Lung (tissue), 12 donors: ENCODE data around the gene LRP1B. TPM values are rescaled to one million over a fixed set of nuclear protein-coding genes. Genes with fewer than 3 reads are reported as not detected.

Experiments used
- ATAC-seq: fragments of 200-7000 bp; cut with Tn5 transposase; one replicate; pipeline ENCODE4 v1.9.1; 2020; ENCODE audit warnings: moderate number of reproducible peaks; ENCODE audit not compliant: insufficient read depth, low FRiP score
- DNase-seq, 3 donors: peaks; one replicate each; pipeline ENCODE4 v3.0.0-alpha.2; 2013 to 2017
- H3K27ac ChIP-seq, 2 donors: one replicate each; pipeline ENCODE4 v1.5.1; 2013; ENCODE audit warnings: mild to moderate bottlenecking in 2 of 2, moderate library complexity in 2 of 2, control low read depth in 1 of 2, inconsistent platforms in 1 of 2, low read depth in 1 of 2, low read length in 1 of 2
- H3K27me3 ChIP-seq, 3 donors: one replicate each; pipeline ENCODE4 v1.5.1; 2013; ENCODE audit warnings: low read length in 2 of 3; ENCODE audit not compliant: control insufficient read depth in 3 of 3, insufficient read depth in 3 of 3
- H3K36me3 ChIP-seq, 4 donors: one replicate each; pipeline ENCODE4 v1.5.1; 2013; ENCODE audit warnings: low read length in 4 of 4, mild to moderate bottlenecking in 1 of 4, moderate library complexity in 1 of 4; ENCODE audit not compliant: control insufficient read depth in 4 of 4, insufficient read depth in 4 of 4
- H3K4me1 ChIP-seq, 5 donors: one replicate each; pipeline ENCODE4 v1.5.1; 2013; ENCODE audit warnings: low read length in 5 of 5, mild to moderate bottlenecking in 2 of 5, moderate library complexity in 1 of 5; ENCODE audit not compliant: control insufficient read depth in 5 of 5, insufficient read depth in 5 of 5
- H3K4me3 ChIP-seq: one replicate; pipeline ENCODE4 v1.5.1; 2013; ENCODE audit warnings: mild to moderate bottlenecking, control low read depth, moderate library complexity
- H3K9ac ChIP-seq, 2 donors: one replicate each; pipeline ENCODE4 v1.5.1; 2013; ENCODE audit warnings: low read length in 2 of 2, control low read depth in 1 of 2; ENCODE audit not compliant: insufficient read depth in 1 of 2
- H3K9me3 ChIP-seq, 4 donors: one replicate each; pipeline ENCODE4 v1.5.1; 2013; ENCODE audit warnings: low read length in 3 of 4, mild to moderate bottlenecking in 1 of 4, moderate library complexity in 1 of 4; ENCODE audit not compliant: control insufficient read depth in 4 of 4, insufficient read depth in 3 of 4
- WGBS, 2 donors: extraction: QIAGEN DNeasy Blood & Tissue Kit; methylation state at CpG; one replicate each; pipeline ENCODE4 v1.1.7; 2013; 5-methylcytosine and 5-hydroxymethylcytosine counted together
- polyA plus RNA-seq, 2 donors: library from polyadenylated mRNA; stranded (reverse); fragments of 200-250 nt; gene quantifications; one replicate each; pipeline ENCODE4 v1.2.1, GENCODE V29; 2013
- total RNA-seq, 2 donors: library from RNA; depleted of rRNA in 1 of 2; stranded (reverse); fragments of >200 nt in 1 of 2; gene quantifications; one replicate each; pipeline ENCODE4 v1.2.1, GENCODE V29; 2014 to 2021
- TF ChIP-seq, protein P1 (sequence below): IDR thresholded peaks from 2 replicates; pipeline ENCODE4 v1.5.1; 2012; ENCODE audit warnings: mild to moderate bottlenecking; ENCODE audit errors: control extremely low read depth, extremely low read depth
- donor health status: control.
- donor health status: control.
- donor health status: Bipolar disorder and iron deficiency.
- donor health status: healthy.
- donor health status: DM: yes; HTN: yes; CAD: no.

Gene LRP1B
- total and polyA plus RNA-seq, 4 donors, result 0.01 to 6.5 (median 0.16) TPM

DNA sequence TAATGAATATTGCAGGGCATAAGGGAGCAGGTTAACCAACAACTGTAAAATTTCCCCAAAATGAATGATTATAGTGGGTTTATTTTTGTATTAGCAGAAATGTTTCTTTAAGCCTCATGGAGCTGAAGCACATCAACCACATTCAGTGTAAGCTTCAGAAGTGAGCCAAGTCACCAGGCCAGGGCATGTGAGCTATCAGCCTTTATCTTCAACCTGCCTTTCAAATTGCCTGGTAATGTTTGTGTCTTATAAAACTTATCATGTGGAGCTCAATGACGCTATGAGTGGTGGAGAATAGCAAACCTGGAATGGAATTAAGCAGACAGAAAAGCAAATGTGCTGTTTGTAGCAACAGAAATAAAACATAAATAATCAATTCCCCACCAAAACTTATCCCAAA is 1068.4 kb downstream of the LRP1B start:
- Histone ChIP-seq H3K4me1 (no peaks in the 10 kb centered on the region), H3K36me3 (no peaks in the 10 kb centered on the region), H3K4me3 (no peak overlapping the region), H3K27me3 (no peaks in the 10 kb centered on the region), H3K9ac (no peak overlapping the region), H3K9me3 (no peaks in the 10 kb centered on the region), H3K27ac (no peak overlapping the region)
- WGBS, 2 donors, result 59 to 68% methylated on average over 1 of the region's 1 CpG
- no peak for DNase-seq
- ATAC-seq, result no peak
- TF ChIP-seq, protein P1, sequence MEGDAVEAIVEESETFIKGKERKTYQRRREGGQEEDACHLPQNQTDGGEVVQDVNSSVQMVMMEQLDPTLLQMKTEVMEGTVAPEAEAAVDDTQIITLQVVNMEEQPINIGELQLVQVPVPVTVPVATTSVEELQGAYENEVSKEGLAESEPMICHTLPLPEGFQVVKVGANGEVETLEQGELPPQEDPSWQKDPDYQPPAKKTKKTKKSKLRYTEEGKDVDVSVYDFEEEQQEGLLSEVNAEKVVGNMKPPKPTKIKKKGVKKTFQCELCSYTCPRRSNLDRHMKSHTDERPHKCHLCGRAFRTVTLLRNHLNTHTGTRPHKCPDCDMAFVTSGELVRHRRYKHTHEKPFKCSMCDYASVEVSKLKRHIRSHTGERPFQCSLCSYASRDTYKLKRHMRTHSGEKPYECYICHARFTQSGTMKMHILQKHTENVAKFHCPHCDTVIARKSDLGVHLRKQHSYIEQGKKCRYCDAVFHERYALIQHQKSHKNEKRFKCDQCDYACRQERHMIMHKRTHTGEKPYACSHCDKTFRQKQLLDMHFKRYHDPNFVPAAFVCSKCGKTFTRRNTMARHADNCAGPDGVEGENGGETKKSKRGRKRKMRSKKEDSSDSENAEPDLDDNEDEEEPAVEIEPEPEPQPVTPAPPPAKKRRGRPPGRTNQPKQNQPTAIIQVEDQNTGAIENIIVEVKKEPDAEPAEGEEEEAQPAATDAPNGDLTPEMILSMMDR, result no peak

- H3K27me3 ChIP-seq, result no peaks in the 10 kb centered on the region
- no peak overlapping the region for H3K4me3 ChIP-seq
- TF ChIP-seq, protein P1, result no peak
- ATAC-seq, result no peak
- no peak overlapping the region for H3K27ac ChIP-seq
- no peaks in the 10 kb centered on the region for H3K4me1 ChIP-seq
- DNase-seq, result no peak
- H3K9me3 ChIP-seq, result no peaks in the 10 kb centered on the region
- WGBS, 2 donors, result 84 to 86% methylated on average over 4 of the region's 4 CpGs
- no peaks in the 10 kb centered on the region for H3K36me3 ChIP-seq
- H3K9ac ChIP-seq, result no peak overlapping the region
These were observed 1068.8 kb downstream of the LRP1B start for GRCh38 chr2:141062031-141062430.

DNA sequence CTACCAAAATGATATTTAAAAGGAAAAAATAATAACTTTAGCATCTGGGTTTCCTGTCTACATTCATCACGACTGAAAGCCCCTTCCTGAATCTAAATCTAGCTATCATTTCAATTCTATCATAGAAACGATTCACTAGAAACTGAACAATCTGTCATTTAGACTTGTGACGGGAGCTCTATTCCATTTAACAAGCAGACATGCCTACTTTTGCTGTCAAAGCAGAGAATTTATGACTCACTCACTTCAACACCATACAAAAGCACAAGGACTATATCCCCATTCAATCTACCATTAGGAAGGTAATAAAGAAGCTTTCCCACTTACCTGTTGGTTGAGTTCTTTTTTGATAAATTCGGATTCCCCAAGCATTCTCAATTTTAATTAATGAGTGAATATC is 1072.3 kb downstream of the LRP1B start:
- TF ChIP-seq, protein P1, result no peak
- no peak for ATAC-seq
- 44 to 47% methylated on average over 4 of the region's 4 CpGs for WGBS, 2 donors

GRCh38 chr2:141055531-141055930 is 1075.3 kb downstream of the LRP1B start:
- DNase-seq, result no peak
- no peaks in the 10 kb centered on the region for H3K27me3 ChIP-seq
- no peaks in the 10 kb centered on the region for H3K36me3 ChIP-seq
- H3K9ac ChIP-seq, result no peak overlapping the region
- H3K4me3 ChIP-seq, result no peak overlapping the region
- 75 to 90% methylated on average over 1 of the region's 1 CpG for WGBS, 2 donors
- H3K4me1 ChIP-seq, result no peaks in the 10 kb centered on the region
- no peak for ATAC-seq
- no peaks in the 10 kb centered on the region for H3K9me3 ChIP-seq
- H3K27ac ChIP-seq, result no peak overlapping the region
- TF ChIP-seq, protein P1, result no peak

More for the DNA sequence above, 1072.3 kb downstream of the LRP1B start:
- H3K4me1 ChIP-seq, result no peaks in the 10 kb centered on the region
- H3K9me3 ChIP-seq, result no peaks in the 10 kb centered on the region
- no peak overlapping the region for H3K9ac ChIP-seq
- H3K4me3 ChIP-seq, result no peak overlapping the region
- DNase-seq, result no peak
- H3K27ac ChIP-seq, result no peak overlapping the region
- no peaks in the 10 kb centered on the region for H3K36me3 ChIP-seq
- no peaks in the 10 kb centered on the region for H3K27me3 ChIP-seq
